HG02852 (cell line): ENCODE results near the gene INTS7.
"Not testable (repeated sequence)": the region's sequence is repeated elsewhere in the genome, so short reads cannot be mapped to it uniquely, and the experiment has no call there.

Experiments
- ATAC-seq: cut with Tn5 transposase; IDR thresholded peaks from one replicate; pipeline ENCODE4 v1.9.1; 2021; ENCODE audit warnings: mild to moderate bottlenecking, moderate library complexity; ENCODE audit not compliant: unreplicated experiment

Gene INTS7

GRCh38 chr1:211986628-211987254 is 48.6 kb downstream of the INTS7 start:
- ATAC-seq, result no peak

DNA sequence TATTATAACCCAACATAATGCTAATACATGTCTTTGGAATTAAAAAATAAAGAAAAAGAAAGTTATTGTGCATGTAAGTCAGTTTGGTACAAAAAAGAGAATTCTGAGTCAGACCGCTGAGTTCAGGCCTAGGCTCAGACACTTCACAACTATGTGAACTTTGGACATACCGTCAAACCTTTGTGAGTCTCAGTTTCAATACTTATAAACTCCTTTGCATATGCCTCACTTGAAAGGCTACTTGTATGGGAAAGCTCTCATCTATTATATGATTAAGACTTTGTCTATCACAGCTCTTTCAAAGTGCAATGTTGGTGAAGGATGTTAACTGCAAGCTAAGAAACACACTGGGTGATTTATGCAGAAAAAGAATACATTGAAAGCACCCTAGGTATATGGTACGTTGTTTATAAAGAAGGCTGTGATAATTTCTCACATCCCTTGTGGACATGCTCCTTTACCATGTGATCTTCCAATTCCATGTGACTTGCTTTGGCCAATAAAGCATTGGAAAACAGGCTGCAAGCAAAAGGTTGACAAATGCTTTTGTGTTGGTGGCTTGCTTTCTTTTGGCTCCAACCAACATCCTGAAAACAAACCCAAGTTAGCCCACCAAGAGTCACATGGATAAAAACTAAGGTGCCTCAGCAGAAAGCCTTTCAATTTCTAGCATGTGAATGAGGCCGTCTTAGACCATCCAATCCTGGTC is 49.6 kb downstream of the INTS7 start:
- ATAC-seq, result peak; percentile 93

GRCh38 chr1:211978596-211978995 is 56.8 kb downstream of the INTS7 start:
- no peak for ATAC-seq

DNA sequence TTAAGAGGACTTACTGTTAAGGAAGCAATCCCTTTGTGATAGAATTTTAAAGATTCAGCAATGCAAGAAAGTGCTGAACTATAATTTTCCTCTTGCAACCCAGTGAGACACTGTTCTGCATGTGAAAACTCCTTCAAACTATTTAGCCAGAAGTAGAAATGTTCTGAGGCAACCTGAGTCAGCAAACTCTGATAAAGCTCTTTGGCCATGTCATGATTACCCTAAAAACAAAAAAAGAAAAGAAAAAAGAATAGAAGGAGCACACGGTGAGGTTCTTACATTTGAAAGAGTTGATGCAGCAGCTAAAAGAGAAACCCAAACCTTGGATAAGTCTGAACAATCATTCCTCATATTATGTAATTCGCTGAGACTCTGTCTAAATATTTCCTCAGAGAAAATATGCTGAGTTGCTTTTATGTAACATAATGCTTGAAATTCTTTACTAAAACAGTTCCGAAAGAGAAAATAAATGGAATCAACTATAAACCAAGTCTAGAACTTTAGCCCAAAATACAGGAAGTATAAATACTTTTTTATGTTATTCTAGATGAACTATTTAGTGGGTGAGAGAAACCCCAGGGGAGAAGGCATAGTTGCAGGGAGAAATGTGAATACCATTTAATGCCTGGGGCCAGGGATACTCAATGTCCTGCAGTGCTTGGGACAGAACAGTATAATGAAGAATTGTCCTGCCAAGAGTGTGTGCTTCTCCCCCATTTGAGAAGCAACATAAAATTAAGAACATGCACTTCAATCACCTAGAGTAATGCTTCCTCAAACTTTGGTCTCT is 60.0 kb downstream of the INTS7 start:
- no peak for ATAC-seq

DNA sequence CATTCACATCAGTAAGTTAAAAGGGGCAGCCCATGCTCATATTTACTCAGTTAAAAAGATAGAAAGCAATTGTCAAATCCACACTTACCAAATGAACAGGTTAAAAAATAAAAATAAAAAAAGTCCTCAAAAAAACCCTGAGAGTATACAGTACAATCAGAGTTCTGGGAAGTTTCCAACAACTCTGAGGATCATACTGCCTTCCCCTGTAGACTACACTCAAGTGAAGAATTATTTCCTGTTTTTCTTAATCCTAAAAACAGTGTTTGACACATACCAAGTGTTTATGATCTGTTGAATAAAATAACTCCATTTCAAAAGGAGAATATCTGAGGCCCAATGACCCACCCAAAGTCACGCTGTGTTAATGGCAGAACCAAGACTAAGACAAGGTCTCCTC is 61.8 kb downstream of the INTS7 start:
- no peak for ATAC-seq

DNA sequence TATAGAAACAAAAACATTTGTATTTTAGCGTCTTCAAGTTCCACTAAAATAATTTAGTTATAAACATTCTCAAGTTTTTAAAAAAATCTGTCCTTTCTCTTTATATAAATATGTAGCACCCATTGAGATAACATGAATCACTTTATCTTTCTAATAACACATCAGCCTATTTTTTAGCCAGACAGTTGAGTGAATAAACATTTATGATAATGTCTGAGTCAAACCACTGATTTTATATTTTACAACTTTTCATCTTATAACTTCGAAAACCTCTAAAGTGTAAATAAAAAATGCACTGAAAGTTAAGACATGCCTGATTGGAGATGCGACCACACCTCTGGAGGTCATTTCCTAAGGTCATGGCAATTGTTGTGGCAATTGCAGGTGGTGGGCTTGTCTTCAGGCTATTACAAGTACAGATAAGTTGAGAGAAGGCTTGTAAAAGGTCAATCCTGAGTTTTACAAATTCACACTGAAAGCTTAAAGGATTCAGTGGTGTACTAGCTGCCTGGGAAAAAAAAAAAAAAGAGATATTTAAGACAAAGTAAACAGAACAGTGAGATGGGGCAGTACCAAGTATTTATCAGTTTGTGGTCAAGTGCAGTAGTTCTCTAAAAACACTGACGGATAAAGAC is 67.0 kb downstream of the INTS7 start:
- no peak for ATAC-seq

DNA sequence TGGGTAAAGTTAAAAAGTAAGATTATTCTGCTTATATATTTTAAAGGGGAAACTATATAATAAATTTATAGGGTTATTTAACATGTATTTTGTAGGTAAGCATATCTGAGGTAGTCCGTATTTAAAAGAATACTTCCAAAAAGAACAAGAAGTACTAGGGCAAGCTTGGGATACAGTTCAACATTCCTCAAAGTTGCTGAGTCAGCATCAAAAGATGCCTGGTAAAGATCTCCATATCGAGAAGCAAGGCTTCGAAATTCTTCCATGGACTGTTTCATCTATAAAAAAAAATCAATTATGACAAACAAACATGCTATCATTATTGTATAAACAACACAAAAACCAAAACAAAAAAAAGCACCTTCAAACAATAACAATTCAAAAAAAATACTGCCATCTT is 67.7 kb downstream of the INTS7 start:
- no peak for ATAC-seq

- no peak for ATAC-seq
Measured at GRCh38 chr1:211965108-211965805, 70.1 kb downstream of the INTS7 start.

DNA sequence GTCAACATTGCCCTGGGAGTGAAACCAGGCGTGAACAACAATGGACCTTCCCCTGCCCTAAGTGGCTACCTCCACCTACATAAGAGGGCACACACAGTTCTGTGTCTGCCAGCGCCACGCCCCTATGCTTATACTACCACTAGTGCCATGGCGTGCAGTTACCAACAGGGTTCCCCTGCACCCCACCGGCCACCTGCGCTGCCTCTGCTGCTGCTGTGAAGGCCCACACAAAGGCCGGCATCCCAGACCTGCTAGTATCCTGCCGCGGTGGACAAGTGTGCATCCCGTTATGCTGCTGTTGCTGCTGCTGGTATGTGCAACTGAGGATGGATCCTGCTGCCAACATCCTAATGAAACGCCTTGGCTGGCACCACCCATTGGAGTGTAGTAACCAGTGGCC is 75.7 kb downstream of the INTS7 start:
- no peak for ATAC-seq

DNA sequence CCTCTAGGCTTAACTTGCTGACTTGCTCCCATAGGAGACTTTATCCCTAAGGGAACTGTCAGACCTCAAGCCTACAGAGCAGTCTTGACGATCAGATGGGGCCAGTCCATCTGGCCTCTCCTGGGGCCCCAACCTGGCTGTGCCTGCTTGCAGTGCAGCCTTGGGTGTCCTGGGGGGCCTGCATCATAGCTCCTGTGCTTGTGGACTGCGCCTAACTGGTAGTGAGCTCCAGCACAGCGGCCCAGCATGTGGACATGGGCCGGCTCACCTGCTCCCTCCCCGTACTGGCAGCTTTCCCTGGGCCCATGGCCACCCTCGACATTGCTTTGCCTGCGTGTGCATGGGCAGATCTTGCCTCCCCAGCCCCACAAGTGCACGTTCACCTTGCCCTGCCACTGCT is 76.1 kb downstream of the INTS7 start:
- ATAC-seq, result no peak

GRCh38 chr1:211954028-211954427 is 81.3 kb downstream of the INTS7 start:
- ATAC-seq, result not testable (repeated sequence)

GRCh38 chr1:211953543-211953942 is 81.8 kb downstream of the INTS7 start:
- ATAC-seq, result not testable (repeated sequence)

GRCh38 chr1:211952299-211952698 is 83.1 kb downstream of the INTS7 start:
- no peak for ATAC-seq

- ATAC-seq, result peak; percentile 89
Measured at GRCh38 chr1:211951856-211952255, 83.5 kb downstream of the INTS7 start.

- no peak for ATAC-seq
Measured at GRCh38 chr1:211948377-211948776, 87.0 kb downstream of the INTS7 start.

DNA sequence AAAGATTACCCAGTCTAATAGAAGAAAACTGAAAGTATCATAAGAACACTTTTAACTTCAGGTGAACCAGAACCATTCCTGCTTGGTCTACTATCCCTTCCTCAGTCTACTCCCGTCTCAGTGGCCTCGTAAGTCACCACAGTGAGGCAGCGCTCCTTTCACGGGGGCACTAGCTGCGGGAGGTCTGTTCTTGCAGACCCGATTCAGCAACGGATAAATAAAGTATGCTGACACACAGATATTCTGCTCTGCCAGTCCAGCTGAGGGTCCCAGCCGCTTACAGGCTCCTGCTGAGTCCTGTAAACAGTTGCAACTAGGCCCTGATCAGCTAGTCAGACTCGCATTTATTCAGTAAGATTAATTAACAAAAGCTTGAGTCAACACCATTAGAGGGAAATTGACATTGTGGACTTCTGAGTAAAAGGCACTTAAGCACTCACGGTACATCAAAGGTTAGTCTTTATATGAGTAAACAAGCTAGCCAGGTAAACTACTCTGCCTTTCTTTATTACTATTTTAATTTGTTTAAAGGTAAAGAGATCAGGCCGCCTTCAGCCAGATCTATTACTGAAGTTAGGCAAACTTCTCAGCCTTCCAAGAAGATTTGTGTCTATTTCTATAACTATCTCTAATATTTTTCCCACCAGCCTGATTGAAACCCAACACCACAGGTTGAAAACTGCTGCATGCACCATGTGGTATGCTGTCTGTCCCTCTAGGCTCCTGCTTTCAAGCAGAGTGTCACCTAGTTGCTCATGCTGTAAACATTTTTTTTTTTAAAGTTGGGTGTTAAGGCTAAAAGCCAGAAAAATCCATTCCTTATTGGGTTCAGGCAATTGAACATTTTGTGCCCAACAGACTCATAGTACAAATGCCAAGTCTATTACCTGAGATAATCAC is 87.7 kb downstream of the INTS7 start:
- ATAC-seq, result no peak

GRCh38 chr1:211944733-211945500 is 90.4 kb downstream of the INTS7 start:
- no peak for ATAC-seq

DNA sequence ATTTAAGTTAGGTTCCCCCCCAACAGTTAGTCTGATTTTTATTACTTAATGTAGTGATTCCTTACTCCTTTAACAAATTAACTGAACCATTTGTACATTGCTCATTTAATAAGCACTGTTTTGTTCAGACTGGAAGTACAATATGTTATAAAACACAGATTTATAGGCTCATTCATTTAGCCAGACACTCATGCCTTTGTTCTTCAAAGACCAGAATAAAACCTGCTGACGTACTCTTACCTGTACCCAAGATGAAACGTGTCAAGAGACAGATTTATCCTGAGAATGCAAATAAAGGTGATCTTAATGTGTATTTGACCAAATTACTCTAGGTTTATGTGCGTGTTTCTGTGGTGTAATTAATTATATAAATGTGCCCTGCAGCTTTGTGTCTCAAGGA is 92.8 kb downstream of the INTS7 start:
- ATAC-seq, result no peak

DNA sequence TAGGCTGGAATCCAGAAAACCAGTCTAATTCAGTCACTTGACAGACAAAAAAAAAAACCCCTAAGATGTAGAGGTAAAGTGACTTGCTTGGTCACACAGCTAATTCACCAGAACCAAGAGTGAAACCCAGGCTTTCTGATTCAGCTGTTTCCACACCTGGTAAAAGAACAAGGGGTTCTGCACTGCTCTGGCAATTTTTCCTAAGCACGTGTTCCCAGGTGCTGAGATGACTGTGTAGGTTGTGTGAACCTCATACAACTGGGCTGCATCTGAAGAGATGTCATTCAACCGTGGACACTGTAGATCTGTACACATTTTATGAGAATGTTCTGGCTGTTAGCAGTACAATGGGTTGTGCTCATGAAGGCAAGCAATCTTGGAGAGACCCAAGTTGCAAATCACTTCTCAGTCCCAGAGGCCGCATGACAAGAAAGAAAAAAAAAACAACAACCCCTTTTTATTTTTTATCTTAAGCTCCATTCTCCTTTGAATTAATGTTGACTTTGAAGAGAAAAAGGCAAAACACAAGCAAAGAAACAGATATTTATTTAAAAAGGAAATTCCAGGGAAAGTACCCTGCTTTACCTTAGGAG is 95.4 kb downstream of the INTS7 start:
- peak; percentile 76 for ATAC-seq
